ENCODE data around the gene CNTN4.

GRCh38 chr3:2456788-2457187 lies 358.1 kb downstream of the CNTN4 start:
- TF ChIP-seq CTCF (conservative IDR thresholded peaks at IDR 0.05; ENCODE audit: low read depth in 2 of 2) (no peak), EZH2 (IDR thresholded peaks at IDR 0.05; ENCODE audit: low read depth, unreplicated experiment) (no peak)

Data from GM23338 (cell line).